Spleen (tissue), 7 donors: ENCODE data around the gene TMA7.

Experiments used
- POLR2A ChIP-seq, 3 donors: fragments of 450-650 bp; IDR thresholded peaks; one replicate each; pipeline ENCODE4 v1.5.1; 2017; ENCODE audit warnings: antibody characterized with exemption in 3 of 3, mild to moderate bottlenecking in 1 of 3
- TF ChIP-seq, protein P1 (sequence below), 11 experiments: fragments of 200-600 bp in 7 of 11; fragments of 450-650 bp in 4 of 11; sonication (generic) in 4 of 11; IDR thresholded peaks in 8 of 11; conservative IDR thresholded peaks in 3 of 11; 1 replicate in 7 of 11; 2 replicates in 4 of 11; pipeline versions ENCODE4 v1.4.0 to v1.8.0; 2016 to 2021; ENCODE audit warnings: antibody characterized with exemption in 11 of 11, inconsistent platforms in 4 of 11, mild to moderate bottlenecking in 1 of 11
- donor health status: DM: no; HTN: no; CAD: no; lungs with moderate emphysema.
- donor health status: DM: no; HTN: no; CAD: no.
- donor health status: DM: no; HTN: no; CAD: no.

DNA sequence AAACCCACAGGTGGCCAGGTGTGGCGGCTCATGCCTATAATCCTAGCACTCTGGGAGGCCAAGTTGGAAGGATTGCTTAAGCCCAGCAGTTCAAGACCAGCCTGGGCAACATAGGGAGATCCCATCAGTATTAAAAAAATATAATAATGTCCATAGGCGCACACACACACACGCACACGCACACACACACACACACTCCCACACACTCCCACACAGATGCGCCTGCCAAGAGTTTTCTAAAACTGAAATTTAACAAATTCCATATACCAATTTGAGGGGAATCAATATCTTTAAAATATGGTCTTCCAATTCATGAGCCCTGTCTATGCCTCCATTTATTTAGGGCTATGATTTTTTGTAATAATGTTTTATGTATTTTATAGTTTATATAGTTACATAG is 46.9 kb downstream of the TMA7 start:
- TF ChIP-seq, protein P1, sequence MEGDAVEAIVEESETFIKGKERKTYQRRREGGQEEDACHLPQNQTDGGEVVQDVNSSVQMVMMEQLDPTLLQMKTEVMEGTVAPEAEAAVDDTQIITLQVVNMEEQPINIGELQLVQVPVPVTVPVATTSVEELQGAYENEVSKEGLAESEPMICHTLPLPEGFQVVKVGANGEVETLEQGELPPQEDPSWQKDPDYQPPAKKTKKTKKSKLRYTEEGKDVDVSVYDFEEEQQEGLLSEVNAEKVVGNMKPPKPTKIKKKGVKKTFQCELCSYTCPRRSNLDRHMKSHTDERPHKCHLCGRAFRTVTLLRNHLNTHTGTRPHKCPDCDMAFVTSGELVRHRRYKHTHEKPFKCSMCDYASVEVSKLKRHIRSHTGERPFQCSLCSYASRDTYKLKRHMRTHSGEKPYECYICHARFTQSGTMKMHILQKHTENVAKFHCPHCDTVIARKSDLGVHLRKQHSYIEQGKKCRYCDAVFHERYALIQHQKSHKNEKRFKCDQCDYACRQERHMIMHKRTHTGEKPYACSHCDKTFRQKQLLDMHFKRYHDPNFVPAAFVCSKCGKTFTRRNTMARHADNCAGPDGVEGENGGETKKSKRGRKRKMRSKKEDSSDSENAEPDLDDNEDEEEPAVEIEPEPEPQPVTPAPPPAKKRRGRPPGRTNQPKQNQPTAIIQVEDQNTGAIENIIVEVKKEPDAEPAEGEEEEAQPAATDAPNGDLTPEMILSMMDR (IDR thresholded peaks at IDR 0.05 in 8 of 11, conservative IDR thresholded peaks at IDR 0.05 in 3 of 11): no peak
- TF ChIP-seq POLR2A (IDR thresholded peaks at IDR 0.05): no peak
